COR-L47 (cell line): ENCODE data around the gene CAT.

Experiments
- DNase-seq: peaks from one replicate; lab custom pipeline; 2025; lab: John Stamatoyannopoulos, UW

The CAT gene

GRCh38 chr11:34425360-34425759, 13.4 kb upstream of the CAT start:
- DNase-seq, result no peak

GRCh38 chr11:34425867-34426266, 12.9 kb upstream of the CAT start:
- no peak for DNase-seq

- no peak for DNase-seq
Observed at GRCh38 chr11:34426766-34427185, 12.0 kb upstream of the CAT start.

- no peak for DNase-seq
Observed at GRCh38 chr11:34427186-34427805, 11.4 kb upstream of the CAT start.

- no peak for DNase-seq
Observed at GRCh38 chr11:34431979-34432378, 6.8 kb upstream of the CAT start.

- DNase-seq, result no peak
Observed at GRCh38 chr11:34432822-34433221, 5.9 kb upstream of the CAT start.

GRCh38 chr11:34433899-34434298, 4.8 kb upstream of the CAT start:
- DNase-seq, result no peak

- DNase-seq, result no peak
Observed at GRCh38 chr11:34437224-34438125, 1.3 kb upstream of the CAT start.

- DNase-seq, result no peak
Observed at GRCh38 chr11:34439610-34440198, 970 bp downstream of the CAT start.

GRCh38 chr11:34441814-34442213, 3.1 kb downstream of the CAT start:
- no peak for DNase-seq

GRCh38 chr11:34443136-34443535, 4.4 kb downstream of the CAT start:
- DNase-seq, result no peak

GRCh38 chr11:34444428-34444827, 5.7 kb downstream of the CAT start:
- DNase-seq, result no peak

- DNase-seq, result no peak
Observed at GRCh38 chr11:34445956-34446355, 7.2 kb downstream of the CAT start.

- no peak for DNase-seq
Observed at GRCh38 chr11:34446386-34446785, 7.7 kb downstream of the CAT start.

- no peak for DNase-seq
Observed at GRCh38 chr11:34447044-34447443, 8.3 kb downstream of the CAT start.

- no peak for DNase-seq
Observed at GRCh38 chr11:34448223-34448994, 9.7 kb downstream of the CAT start.

- DNase-seq, result no peak
Observed at GRCh38 chr11:34449013-34449412, 10.3 kb downstream of the CAT start.

GRCh38 chr11:34451053-34451452, 12.3 kb downstream of the CAT start:
- DNase-seq, result no peak

- DNase-seq, result no peak
Observed at GRCh38 chr11:34454308-34455032, 15.7 kb downstream of the CAT start.

- no peak for DNase-seq
Observed at GRCh38 chr11:34457607-34458006, 18.9 kb downstream of the CAT start.

- DNase-seq, result no peak
Observed at GRCh38 chr11:34458525-34458924, 19.8 kb downstream of the CAT start.
